ENCODE results near the gene PSMA1.
"Not testable (repeated sequence)": the region's sequence is repeated elsewhere in the genome, so short reads cannot be mapped to it uniquely, and the experiment has no call there.

The PSMA1 gene

DNA sequence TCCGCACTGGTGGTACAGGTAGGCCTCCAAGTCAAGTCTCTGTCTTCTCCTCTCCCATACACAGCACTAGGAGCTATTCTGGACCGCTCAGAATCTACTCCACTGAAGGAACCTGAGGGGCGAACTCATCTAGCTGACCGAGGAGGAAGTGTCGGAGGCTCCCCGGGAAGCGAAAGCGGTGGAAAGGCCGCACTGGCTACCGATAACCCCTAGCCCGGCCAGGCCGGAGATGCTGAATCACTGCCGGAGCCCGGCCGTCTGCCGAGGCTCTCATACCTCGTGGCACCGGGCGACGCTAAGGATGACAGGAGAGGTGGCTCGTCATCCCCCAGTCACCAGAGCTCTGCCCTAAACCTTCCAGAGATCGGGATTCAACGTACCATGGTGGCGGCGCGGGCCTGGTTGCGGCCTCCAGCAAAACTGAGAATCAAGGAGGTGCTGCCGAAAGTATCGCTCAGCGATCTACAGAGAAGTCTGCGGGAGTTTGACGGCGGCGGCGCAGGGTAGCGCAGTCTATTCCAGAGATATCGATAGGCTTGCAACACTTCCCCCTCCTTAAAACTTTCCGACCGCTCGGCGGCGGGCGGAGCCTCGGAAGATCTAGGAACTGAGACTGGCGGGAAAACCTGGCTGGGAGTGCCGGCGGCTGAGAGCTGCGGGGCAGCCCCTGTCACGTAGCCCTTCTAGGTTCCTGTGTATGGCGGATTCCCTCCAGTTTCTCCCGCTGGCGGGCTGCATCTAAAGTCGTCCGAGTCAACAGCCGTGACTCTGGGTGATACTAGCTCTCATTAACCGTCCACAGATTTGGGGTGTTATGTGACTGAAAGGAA, at the start of gene PSMA1:
Gene PSMA1, minus strand, starts transcription at position 470 of the 830 bp plus-strand sequence. Its CDS starts 87 bp downstream, at position 383.
- H3K27me3 ChIP-seq = no peaks in the 10 kb centered on the region
- H3K9me3 ChIP-seq = no peaks in the 10 kb centered on the region
- peaks cover 23% of the 10 kb centered on the region; the same call in 1 of the 2 replicates for H4K20me1 ChIP-seq
- peak within 1 kb of the TSS; percentile 84 for H3K4me2 ChIP-seq
- peaks cover 36% of the 10 kb centered on the region for H3K36me3 ChIP-seq
- peak within 1 kb of the TSS; percentile 95 for H3K27ac ChIP-seq
- peak within 1 kb of the TSS; percentile 97 for H3K9ac ChIP-seq
- H3K4me3 ChIP-seq = peak within 1 kb of the TSS; percentile 84
- peak; percentile 92 for TF ChIP-seq Cebpa-rat (IDR thresholded peaks at IDR 0.05)
- peaks cover 23% of the 10 kb centered on the region for H3K4me1 ChIP-seq

DNA sequence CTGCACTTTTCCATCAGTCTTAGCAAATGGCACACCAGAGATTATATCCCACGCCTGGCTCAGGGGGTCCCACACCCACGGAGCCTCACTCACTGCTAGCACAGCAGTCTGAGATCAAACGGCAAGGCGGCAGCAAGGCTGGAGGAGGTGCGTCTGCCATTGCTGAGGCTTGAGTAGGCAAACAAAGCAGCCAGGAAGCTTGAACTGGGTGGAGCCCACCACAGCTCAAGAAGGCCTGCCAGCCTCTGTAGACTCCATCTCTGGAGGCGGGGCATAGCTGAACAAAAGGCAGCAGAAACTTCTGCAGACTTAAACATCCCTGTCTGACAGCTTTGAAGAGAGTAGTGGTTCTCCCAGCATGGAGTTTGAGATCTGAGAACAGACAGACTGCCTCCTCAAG, 49.3 kb upstream of the PSMA1 start:
- H3K4me1 ChIP-seq, H4K20me1 ChIP-seq, H3K4me3 ChIP-seq, H3K27me3 ChIP-seq, H3K4me2 ChIP-seq, H3K27ac ChIP-seq, H3K9ac ChIP-seq, H3K36me3 ChIP-seq: not testable (repeated sequence)
- H3K9me3 ChIP-seq = peaks cover 10% of the 10 kb centered on the region; the same call in 1 of the 2 replicates

DNA sequence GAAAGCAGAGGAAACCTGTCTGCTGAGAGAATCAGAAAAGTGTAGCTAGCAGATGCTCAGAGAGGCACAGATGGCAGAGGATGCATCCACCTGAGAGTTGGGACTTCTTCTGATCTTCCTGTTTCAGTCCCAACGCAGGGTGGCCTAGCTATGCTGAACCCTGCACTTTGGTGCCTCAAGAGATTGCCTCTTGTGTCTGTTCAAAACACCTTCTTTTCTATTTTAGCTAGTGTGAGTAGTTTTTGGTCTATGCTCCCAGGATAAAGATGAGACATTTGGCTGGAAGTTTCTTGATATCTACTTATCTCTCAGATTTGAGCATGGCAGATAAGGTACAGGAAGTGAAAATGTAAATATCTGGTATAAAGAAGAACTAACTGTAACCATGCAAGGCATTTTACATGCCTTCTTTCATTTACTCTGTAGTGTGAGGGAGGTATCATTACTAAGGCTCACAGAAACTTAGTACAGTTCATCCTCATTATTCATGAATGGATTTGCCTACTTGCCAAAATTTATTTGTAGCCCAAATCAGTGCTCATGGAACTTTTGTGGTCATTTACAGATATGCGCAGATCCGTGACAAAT, 47.0 kb upstream of the PSMA1 start:
- Histone ChIP-seq H3K36me3 (no peaks in the 10 kb centered on the region), H3K4me3 (no peak overlapping the region), H4K20me1 (no peaks in the 10 kb centered on the region), H3K9ac (no peak overlapping the region), H3K4me2 (no peak overlapping the region), H3K4me1 (no peaks in the 10 kb centered on the region), H3K27me3 (no peaks in the 10 kb centered on the region), H3K27ac (no peak overlapping the region), H3K9me3 (peaks cover 10% of the 10 kb centered on the region; the same call in 1 of the 2 replicates)
- TF ChIP-seq Cebpa-rat (IDR thresholded peaks at IDR 0.05) = no peak

DNA sequence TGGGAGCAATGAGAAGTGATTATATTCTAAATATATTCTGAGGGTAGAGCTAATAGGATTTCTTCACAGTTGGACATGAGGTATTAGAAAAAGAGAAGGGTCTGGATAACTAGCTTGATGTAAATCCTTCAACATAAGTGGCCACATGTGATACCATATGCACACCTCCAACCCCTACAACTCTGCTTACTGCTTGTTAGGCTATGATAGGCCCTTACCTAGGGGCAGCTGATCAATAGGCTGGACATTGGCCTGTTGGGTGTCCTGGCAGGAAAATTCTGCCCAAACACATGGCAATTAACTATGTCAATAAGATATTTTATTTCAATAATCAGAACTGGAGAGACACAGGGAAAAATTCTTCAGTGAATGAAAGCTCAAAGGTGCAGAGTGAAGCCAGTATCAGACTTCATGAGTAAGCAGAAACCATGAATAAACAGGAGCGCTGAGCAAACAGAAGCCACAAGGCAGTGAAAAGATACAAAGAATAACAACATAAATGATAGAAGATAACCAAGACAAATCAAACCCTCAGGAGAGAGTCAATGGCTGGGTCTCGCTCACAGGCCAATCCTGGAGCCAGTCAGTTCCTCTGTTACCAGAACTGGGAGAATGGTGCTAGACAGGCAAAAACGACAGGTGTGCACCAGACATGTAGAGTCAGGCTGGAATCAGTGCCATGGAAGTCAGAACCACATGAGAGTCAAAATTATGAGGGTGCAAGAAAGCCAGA, 46.3 kb upstream of the PSMA1 start:
- H3K36me3 ChIP-seq = no peaks in the 10 kb centered on the region
- H3K9ac ChIP-seq = no peak overlapping the region
- H3K27me3 ChIP-seq = no peaks in the 10 kb centered on the region
- no peaks in the 10 kb centered on the region for H4K20me1 ChIP-seq
- peaks cover 10% of the 10 kb centered on the region; the same call in 1 of the 2 replicates for H3K9me3 ChIP-seq
- H3K27ac ChIP-seq = no peak overlapping the region
- TF ChIP-seq Cebpa-rat (IDR thresholded peaks at IDR 0.05) = no peak
- no peak overlapping the region for H3K4me2 ChIP-seq
- no peaks in the 10 kb centered on the region for H3K4me1 ChIP-seq
- no peak overlapping the region for H3K4me3 ChIP-seq

DNA sequence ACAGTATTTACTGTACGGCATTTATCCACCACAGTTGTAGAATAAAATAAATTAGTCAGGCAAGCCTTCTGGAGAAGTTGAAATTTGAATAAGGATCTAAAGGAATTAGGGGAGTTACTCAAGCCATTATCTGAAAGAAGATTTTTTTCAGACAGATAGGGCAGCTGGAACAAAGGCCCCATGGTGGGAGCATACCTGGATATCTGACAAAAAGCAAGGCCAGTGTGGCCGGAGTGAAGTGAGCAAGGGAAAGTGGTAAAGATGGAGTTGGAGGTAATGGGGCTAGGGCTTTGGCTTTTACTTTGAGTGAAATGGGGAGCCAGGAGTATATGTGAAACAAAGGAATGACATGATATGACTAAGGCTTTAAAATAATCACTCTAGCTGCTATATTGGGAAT, 45.7 kb upstream of the PSMA1 start:
- no peak overlapping the region for H3K4me3 ChIP-seq
- no peak for TF ChIP-seq Cebpa-rat (IDR thresholded peaks at IDR 0.05)
- peaks cover 5% of the 10 kb centered on the region; the same call in 1 of the 2 replicates for H3K9me3 ChIP-seq
- H3K4me1 ChIP-seq = no peaks in the 10 kb centered on the region
- H3K27ac ChIP-seq = no peak overlapping the region
- H3K9ac ChIP-seq = no peak overlapping the region
- H3K4me2 ChIP-seq = no peak overlapping the region
- no peaks in the 10 kb centered on the region for H3K36me3 ChIP-seq
- no peaks in the 10 kb centered on the region for H4K20me1 ChIP-seq
- H3K27me3 ChIP-seq = no peaks in the 10 kb centered on the region

DNA sequence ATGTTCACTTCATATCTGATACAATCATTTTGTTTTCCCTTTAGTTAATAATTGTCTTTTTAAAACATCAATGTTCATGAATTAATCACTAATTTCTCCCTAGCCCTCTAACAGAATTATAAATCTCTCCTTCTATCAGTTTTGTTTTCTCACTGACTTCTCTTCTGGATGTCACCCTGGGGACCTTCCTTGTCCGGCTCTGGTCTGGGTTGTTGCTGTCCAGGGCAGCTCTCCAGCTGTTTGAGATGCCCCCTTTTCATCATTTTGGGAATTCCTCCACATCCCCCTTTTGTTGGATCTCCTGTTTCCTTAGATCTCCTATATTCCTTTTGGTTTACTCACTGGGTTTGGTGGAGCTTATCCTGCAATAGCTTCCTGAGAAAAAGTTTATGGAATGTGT, 35.6 kb upstream of the PSMA1 start:
- Histone ChIP-seq H3K4me3 (no peak overlapping the region), H4K20me1 (no peaks in the 10 kb centered on the region), H3K27ac (peak overlapping the region; percentile 42; the same call in 1 of the 2 replicates), H3K9ac (no peak overlapping the region), H3K4me2 (peak overlapping the region; percentile 61), H3K4me1 (peaks cover 28% of the 10 kb centered on the region), H3K36me3 (no peaks in the 10 kb centered on the region), H3K9me3 (no peaks in the 10 kb centered on the region), H3K27me3 (no peaks in the 10 kb centered on the region)
- no peak for TF ChIP-seq Cebpa-rat (IDR thresholded peaks at IDR 0.05)

DNA sequence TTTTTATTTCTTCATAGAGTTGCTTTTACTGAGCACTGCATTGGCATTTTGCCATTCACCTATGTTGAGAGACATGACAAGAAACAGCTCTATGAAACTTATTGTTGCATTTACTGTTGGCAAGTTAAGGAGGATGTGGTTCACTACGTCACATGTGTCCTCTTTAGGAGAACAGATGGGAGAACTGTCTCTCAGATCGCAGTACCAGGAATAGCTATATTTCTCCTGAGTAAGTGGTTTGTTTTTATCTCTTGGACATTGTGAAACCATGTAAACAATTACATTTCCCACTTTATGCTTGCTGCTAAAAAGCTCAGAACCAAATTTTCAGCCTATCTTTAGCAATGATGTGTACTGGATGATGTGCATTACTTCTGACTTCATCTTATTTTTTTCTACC, 34.8 kb upstream of the PSMA1 start:
- Histone ChIP-seq H3K27ac (no peak overlapping the region), H3K4me2 (peak overlapping the region; percentile 61), H3K9me3 (no peaks in the 10 kb centered on the region), H3K9ac (no peak overlapping the region), H3K4me3 (no peak overlapping the region), H3K4me1 (peaks cover 28% of the 10 kb centered on the region), H4K20me1 (no peaks in the 10 kb centered on the region), H3K27me3 (no peaks in the 10 kb centered on the region), H3K36me3 (no peaks in the 10 kb centered on the region)
- no peak for TF ChIP-seq Cebpa-rat (IDR thresholded peaks at IDR 0.05)

DNA sequence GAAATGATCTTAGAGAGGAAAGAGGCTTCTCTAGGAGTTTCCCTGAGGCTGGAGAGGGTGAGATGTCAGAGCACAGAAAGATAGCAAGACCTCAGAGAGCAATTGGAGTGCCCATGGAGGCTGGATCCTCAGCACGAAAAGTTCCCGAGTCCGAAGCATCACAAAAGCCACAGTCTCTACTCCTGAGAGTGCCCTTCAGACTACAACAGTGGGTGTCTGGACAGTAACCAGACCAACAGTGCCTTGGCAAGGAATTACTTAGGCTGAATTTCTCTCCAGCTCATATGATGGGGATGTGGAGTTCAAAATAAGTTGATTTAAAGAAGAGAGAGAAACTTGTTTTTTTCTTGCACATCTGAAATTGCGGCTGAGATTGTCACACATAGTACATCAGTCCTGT, 31.9 kb upstream of the PSMA1 start:
- Histone ChIP-seq H3K9ac (no peak overlapping the region), H3K27ac (no peak overlapping the region), H3K36me3 (no peaks in the 10 kb centered on the region), H3K27me3 (no peaks in the 10 kb centered on the region), H3K4me2 (no peak overlapping the region), H3K4me3 (no peak overlapping the region), H3K4me1 (peaks cover 22% of the 10 kb centered on the region), H4K20me1 (no peaks in the 10 kb centered on the region), H3K9me3 (no peaks in the 10 kb centered on the region)
- no peak for TF ChIP-seq Cebpa-rat (IDR thresholded peaks at IDR 0.05)

DNA sequence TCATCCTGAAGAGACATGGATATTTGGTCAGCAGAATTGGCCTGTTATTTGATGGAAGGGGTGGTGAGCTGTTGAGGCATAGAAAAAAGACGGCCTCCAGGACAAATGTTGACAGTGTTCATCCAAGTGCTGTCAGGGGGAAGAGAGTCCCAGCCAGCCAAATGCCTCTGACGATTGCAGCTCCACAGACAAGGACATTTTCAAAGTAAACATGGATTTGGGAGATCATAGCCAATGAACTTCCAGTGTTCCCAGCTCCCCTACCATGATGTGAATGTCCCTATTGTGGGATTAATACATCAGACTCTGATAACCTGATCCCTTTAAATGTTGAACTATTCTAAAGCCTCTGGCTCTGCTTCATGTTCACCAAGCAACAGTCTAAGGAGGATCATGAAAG, 31.2 kb upstream of the PSMA1 start:
- no peak overlapping the region for H3K4me3 ChIP-seq
- H3K9me3 ChIP-seq = no peaks in the 10 kb centered on the region
- no peak overlapping the region for H3K27ac ChIP-seq
- no peaks in the 10 kb centered on the region for H3K27me3 ChIP-seq
- H3K4me1 ChIP-seq = peaks cover 22% of the 10 kb centered on the region
- H3K9ac ChIP-seq = no peak overlapping the region
- H4K20me1 ChIP-seq = no peaks in the 10 kb centered on the region
- TF ChIP-seq Cebpa-rat (IDR thresholded peaks at IDR 0.05) = no peak
- H3K36me3 ChIP-seq = no peaks in the 10 kb centered on the region
- no peak overlapping the region for H3K4me2 ChIP-seq

DNA sequence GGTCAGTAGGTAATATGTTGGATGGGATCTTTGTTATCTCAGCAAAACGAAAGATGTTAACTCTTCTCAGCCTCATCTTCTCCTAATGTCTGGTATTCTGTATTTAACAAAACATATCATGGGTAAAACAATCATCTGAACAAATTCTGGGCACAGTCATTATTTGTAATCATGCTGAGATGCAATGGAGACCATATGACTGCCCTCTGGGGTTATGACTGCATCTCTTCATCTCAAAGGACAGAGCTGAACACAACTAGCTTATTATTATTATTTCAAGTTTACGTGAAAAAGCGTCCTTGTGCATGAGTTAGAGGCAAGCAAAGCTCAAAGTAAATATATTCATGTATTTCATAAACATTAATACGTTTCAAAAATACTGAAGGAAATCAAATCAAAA, 29.7 kb upstream of the PSMA1 start:
- no peak overlapping the region for H3K9ac ChIP-seq
- H4K20me1 ChIP-seq = no peaks in the 10 kb centered on the region
- H3K27ac ChIP-seq = no peak overlapping the region
- H3K27me3 ChIP-seq = no peaks in the 10 kb centered on the region
- no peak overlapping the region for H3K4me2 ChIP-seq
- no peaks in the 10 kb centered on the region for H3K36me3 ChIP-seq
- H3K9me3 ChIP-seq = no peaks in the 10 kb centered on the region
- no peak for TF ChIP-seq Cebpa-rat (IDR thresholded peaks at IDR 0.05)
- H3K4me3 ChIP-seq = no peak overlapping the region
- peaks cover 7% of the 10 kb centered on the region for H3K4me1 ChIP-seq

Measured in BLaER1 (cell line).